ENCODE data around the gene COX14.
A peak's percentile ranks its signal among the peaks of the same experiment; 100 is the strongest.

DNA sequence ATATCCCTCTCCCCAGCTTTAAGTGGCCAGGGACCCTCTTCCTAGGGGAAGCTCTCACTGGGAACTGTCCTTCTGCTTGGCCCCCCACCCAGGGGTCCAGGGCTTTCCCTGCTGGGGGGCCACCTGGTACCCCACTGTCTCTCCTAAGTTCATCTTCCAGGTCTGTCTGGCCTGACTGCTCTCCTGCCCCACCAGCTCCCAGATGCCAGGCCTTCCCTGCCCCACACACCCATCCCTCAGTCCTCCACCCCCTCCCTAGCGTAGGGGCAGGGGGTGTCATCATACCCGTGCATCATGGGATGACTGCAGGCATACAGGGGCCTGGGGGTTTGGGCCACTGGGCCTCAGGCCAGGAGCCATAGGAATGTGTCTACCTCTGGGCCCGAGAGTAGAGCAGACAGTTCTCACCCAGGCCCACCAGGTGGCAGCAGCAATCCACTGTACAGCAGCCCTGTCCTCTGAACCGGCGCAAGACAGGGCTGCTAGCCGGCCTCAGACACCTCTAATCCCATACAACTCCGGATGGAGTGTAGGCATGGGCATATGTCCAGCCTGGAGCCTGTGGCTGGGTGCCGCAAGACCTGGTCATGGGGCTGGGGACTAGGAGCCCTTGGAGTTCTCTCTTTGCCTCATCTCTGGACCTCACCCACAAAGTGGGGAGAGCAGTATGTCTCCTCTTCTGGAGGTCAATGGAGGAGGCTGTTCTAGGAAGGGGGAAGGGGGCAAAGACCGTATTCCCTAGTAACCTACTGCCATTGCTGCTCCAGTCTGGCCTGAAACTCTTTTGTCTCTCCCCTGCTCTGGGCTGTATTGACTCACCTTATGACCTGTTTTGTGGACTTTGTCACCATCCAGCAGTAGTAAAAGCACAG lies 36.9 kb upstream of the COX14 start:
- TF ChIP-seq, protein P1, sequence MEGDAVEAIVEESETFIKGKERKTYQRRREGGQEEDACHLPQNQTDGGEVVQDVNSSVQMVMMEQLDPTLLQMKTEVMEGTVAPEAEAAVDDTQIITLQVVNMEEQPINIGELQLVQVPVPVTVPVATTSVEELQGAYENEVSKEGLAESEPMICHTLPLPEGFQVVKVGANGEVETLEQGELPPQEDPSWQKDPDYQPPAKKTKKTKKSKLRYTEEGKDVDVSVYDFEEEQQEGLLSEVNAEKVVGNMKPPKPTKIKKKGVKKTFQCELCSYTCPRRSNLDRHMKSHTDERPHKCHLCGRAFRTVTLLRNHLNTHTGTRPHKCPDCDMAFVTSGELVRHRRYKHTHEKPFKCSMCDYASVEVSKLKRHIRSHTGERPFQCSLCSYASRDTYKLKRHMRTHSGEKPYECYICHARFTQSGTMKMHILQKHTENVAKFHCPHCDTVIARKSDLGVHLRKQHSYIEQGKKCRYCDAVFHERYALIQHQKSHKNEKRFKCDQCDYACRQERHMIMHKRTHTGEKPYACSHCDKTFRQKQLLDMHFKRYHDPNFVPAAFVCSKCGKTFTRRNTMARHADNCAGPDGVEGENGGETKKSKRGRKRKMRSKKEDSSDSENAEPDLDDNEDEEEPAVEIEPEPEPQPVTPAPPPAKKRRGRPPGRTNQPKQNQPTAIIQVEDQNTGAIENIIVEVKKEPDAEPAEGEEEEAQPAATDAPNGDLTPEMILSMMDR (IDR thresholded peaks at IDR 0.05): peak; percentile 94 to 98 (median 96)
- no peak for TF ChIP-seq POLR2A (IDR thresholded peaks at IDR 0.05)

Data from right lobe of liver (tissue), 4 donors.